AG04450 (cell line): ENCODE results near the gene NCOA7. TPM values are rescaled to one million over a fixed set of nuclear protein-coding genes. Genes with fewer than 3 reads are reported as not detected.

ENCODE experiments used
- CTCF ChIA-PET: fragments of 300-600, 350-600 bp; formaldehyde crosslinking; extraction: SDS; loops from one replicate; lab custom pipeline; 2022; ENCODE audit warnings: antibody characterized with exemption, inconsistent platforms; lab: Charles Lee
- POLR2A ChIA-PET: fragments of 350-600 bp; formaldehyde crosslinking; extraction: SDS; loops from one replicate; lab custom pipeline; 2021; ENCODE audit warnings: antibody characterized with exemption, inconsistent platforms; lab: Yijun Ruan, JAX
- DNase-seq: peaks from one replicate; pipeline ENCODE4 v3.0.0-alpha.2; 2011; ENCODE audit warnings: low read depth, low spot score
- H3K27ac ChIP-seq: one replicate; pipeline ENCODE4 v1.5.1; 2012; ENCODE audit warnings: low read depth, low read length, control low read depth
- H3K27me3 ChIP-seq: one replicate; pipeline ENCODE4 v1.6.0; 2012; ENCODE audit warnings: low read length; ENCODE audit not compliant: control insufficient read depth, insufficient read depth
- H3K4me3 ChIP-seq: 2 replicates; pipeline ENCODE4 v1.5.1; 2011; ENCODE audit warnings: mild to moderate bottlenecking, low read depth, low read length, control low read depth
- H3K9me3 ChIP-seq: 2 replicates; pipeline ENCODE4 v1.5.1; 2012; ENCODE audit warnings: low read length; ENCODE audit not compliant: control insufficient read depth, insufficient read depth
- CTCF ChIP-seq: IDR thresholded peaks from 2 replicates; pipeline ENCODE4 v1.5.1; 2011; ENCODE audit warnings: low read depth, low read length, control low read depth, inconsistent platforms
- polyA plus RNA-seq: library from polyadenylated mRNA; depleted of rRNA; stranded (reverse); fragments of >200 nt; gene quantifications from 2 replicates; pipeline ENCODE4 v1.2.3, GENCODE V29; 2011

The NCOA7 gene
- polyA plus RNA-seq, 1 experiment: 21.5 TPM

- POLR2A ChIA-PET: no interaction called here
- no peak for TF ChIP-seq CTCF
- H3K9me3 ChIP-seq: no peaks in the 10 kb centered on the region
- DNase-seq: no peak
- H3K27me3 ChIP-seq: no peaks in the 10 kb centered on the region
- no peak overlapping the region for H3K27ac ChIP-seq
- no peak overlapping the region for H3K4me3 ChIP-seq
- CTCF ChIA-PET: interaction anchor here (0.9 to 2.2 kb wide), 3 partner anchors 14 to 81 kb away, joined by 3 to 10 read pairs (median 5); partner anchors contain the start of gene HINT3
Measured at GRCh38 chr6:125939026-125939425, 148.3 kb downstream of the NCOA7 start.

- no peaks in the 10 kb centered on the region for H3K27me3 ChIP-seq
- no peak for DNase-seq
- no peak overlapping the region for H3K4me3 ChIP-seq
- TF ChIP-seq CTCF: no peak
- CTCF ChIA-PET: interaction anchor here (1.0 to 2.4 kb wide), 4 partner anchors 8 to 56 kb away, joined by 3 to 11 read pairs (median 4); partner anchors contain the start of gene HINT3
- no peaks in the 10 kb centered on the region for H3K9me3 ChIP-seq
- H3K27ac ChIP-seq: no peak overlapping the region
- POLR2A ChIA-PET: no interaction called here
Measured at GRCh38 chr6:125939791-125940190, 149.0 kb downstream of the NCOA7 start.

GRCh38 chr6:125940247-125941041 is 149.7 kb downstream of the NCOA7 start:
- ChIA-PET CTCF (interaction anchor here (1.0 to 2.4 kb wide), 5 partner anchors 8 to 55 kb away, joined by 3 to 11 read pairs (median 3); partner anchors contain the start of gene HINT3), POLR2A (no interaction called here)
- DNase-seq: no peak
- no peaks in the 10 kb centered on the region for H3K9me3 ChIP-seq
- no peaks in the 10 kb centered on the region for H3K27me3 ChIP-seq
- no peak for TF ChIP-seq CTCF
- H3K4me3 ChIP-seq: no peak overlapping the region
- H3K27ac ChIP-seq: no peak overlapping the region

- no peak overlapping the region for H3K4me3 ChIP-seq
- H3K27me3 ChIP-seq: no peaks in the 10 kb centered on the region
- POLR2A ChIA-PET: interaction anchor here (1.2 kb wide), 1 partner anchor 14 kb away, joined by 3 read pairs; the partner anchor contains the start of gene HINT3
- H3K9me3 ChIP-seq: no peaks in the 10 kb centered on the region
- CTCF ChIA-PET: interaction anchor here (0.6 to 6.1 kb wide), 3 partner anchors 13 to 37 kb away, joined by 3 to 92 read pairs (median 5); partner anchors contain the start of gene HINT3
- no peak overlapping the region for H3K27ac ChIP-seq
- TF ChIP-seq CTCF: no peak
- DNase-seq: no peak
Measured at GRCh38 chr6:125942672-125943527, 152.1 kb downstream of the NCOA7 start.
